Vagina (tissue), 2 donors: ENCODE data around the gene SRL.

Experiments
- POLR2AphosphoS5 ChIP-seq, 2 donors: sonication (generic); formaldehyde crosslinking; IDR thresholded peaks; one replicate each; pipeline ENCODE4 v1.9.0; 2017; ENCODE audit warnings: antibody characterized with exemption in 2 of 2, mild to moderate bottlenecking in 2 of 2, low read depth in 1 of 2; ENCODE audit not compliant: insufficient read depth in 1 of 2
- TF ChIP-seq, protein P1 (sequence below), 3 experiments: fragments of 450-650 bp in 2 of 3; fragments of 200-600 bp in 1 of 3; sonication (generic) in 1 of 3; IDR thresholded peaks; one replicate each; pipeline ENCODE4 v1.5.1; 2017 to 2019; ENCODE audit warnings: antibody characterized with exemption in 3 of 3, mild to moderate bottlenecking in 2 of 3, moderate library complexity in 2 of 3

- TF ChIP-seq, protein P1, sequence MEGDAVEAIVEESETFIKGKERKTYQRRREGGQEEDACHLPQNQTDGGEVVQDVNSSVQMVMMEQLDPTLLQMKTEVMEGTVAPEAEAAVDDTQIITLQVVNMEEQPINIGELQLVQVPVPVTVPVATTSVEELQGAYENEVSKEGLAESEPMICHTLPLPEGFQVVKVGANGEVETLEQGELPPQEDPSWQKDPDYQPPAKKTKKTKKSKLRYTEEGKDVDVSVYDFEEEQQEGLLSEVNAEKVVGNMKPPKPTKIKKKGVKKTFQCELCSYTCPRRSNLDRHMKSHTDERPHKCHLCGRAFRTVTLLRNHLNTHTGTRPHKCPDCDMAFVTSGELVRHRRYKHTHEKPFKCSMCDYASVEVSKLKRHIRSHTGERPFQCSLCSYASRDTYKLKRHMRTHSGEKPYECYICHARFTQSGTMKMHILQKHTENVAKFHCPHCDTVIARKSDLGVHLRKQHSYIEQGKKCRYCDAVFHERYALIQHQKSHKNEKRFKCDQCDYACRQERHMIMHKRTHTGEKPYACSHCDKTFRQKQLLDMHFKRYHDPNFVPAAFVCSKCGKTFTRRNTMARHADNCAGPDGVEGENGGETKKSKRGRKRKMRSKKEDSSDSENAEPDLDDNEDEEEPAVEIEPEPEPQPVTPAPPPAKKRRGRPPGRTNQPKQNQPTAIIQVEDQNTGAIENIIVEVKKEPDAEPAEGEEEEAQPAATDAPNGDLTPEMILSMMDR (IDR thresholded peaks at IDR 0.05): peak in 1 of 3 experiments; percentile 92
- peak; percentile 81 for TF ChIP-seq POLR2AphosphoS5 (IDR thresholded peaks at IDR 0.05; ENCODE audit: insufficient read depth in 1 of 2, low read depth in 1 of 2)
Measured at GRCh38 chr16:4253394-4254150, 11.7 kb upstream of the SRL start.
